ENCODE measurements around the gene ZNF71. TPM values are rescaled to one million over a fixed set of nuclear protein-coding genes. Genes with fewer than 3 reads are reported as not detected.
A peak's percentile ranks its signal among the peaks of the same experiment; 100 is the strongest.

Gene ZNF71
- total RNA-seq, 4 donors from 2014 or later: 6.7 to 7.5 (median 7.4) TPM

DNA sequence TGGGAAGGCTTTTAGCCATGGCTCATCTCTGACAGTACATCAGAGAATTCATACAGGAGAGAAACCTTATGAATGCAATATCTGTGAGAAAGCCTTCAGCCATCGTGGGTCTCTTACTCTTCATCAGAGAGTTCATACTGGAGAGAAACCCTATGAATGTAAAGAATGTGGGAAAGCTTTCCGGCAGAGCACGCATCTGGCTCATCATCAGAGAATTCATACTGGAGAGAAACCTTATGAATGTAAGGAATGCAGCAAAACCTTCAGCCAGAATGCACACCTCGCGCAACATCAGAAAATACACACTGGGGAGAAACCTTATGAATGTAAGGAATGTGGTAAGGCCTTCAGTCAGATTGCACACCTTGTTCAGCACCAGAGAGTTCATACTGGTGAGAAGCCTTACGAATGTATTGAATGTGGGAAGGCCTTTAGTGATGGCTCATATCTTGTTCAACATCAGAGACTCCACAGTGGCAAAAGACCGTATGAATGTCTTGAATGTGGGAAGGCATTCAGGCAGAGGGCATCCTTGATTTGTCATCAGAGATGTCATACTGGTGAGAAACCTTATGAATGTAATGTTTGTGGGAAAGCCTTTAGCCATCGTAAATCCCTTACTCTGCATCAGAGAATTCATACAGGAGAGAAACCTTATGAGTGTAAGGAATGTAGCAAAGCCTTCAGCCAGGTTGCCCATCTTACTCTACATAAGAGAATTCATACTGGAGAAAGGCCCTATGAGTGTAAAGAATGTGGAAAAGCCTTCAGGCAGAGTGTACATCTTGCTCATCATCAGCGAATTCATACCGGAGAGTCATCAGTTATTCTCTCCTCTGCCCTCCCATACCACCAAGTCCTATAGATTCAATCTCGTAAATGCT is 17.1 kb upstream of the ZNF71 start:
- Histone ChIP-seq H3K36me3 (peaks cover 15 to 98% of the 10 kb centered on the region in 2 donors), H3K27me3 (peaks cover 0 to 4% (median 0%) of the 10 kb centered on the region in 3 donors), H3K4me3 (no peak overlapping the region), H3K27ac (no peak overlapping the region), H3K9me3 (peaks cover 33 to 95% (median 71%) of the 10 kb centered on the region in 3 donors), H3K4me1 (no peaks in the 10 kb centered on the region)
- TF ChIP-seq, protein P1, sequence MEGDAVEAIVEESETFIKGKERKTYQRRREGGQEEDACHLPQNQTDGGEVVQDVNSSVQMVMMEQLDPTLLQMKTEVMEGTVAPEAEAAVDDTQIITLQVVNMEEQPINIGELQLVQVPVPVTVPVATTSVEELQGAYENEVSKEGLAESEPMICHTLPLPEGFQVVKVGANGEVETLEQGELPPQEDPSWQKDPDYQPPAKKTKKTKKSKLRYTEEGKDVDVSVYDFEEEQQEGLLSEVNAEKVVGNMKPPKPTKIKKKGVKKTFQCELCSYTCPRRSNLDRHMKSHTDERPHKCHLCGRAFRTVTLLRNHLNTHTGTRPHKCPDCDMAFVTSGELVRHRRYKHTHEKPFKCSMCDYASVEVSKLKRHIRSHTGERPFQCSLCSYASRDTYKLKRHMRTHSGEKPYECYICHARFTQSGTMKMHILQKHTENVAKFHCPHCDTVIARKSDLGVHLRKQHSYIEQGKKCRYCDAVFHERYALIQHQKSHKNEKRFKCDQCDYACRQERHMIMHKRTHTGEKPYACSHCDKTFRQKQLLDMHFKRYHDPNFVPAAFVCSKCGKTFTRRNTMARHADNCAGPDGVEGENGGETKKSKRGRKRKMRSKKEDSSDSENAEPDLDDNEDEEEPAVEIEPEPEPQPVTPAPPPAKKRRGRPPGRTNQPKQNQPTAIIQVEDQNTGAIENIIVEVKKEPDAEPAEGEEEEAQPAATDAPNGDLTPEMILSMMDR (IDR thresholded peaks at IDR 0.05 in 4 of 5, conservative IDR thresholded peaks at IDR 0.05 in 1 of 5): no peak
- no peak for TF ChIP-seq POLR2A (IDR thresholded peaks at IDR 0.05)
- in situ Hi-C loops (cut with MboI; ENCODE audit: low sequenced_read_pairs in 4 of 4): no loop called here
- DNase-seq (no peak), ATAC-seq (no peak)
- intact Hi-C loops (cut with DNase I; ENCODE audit: low total_unique reads): no loop called here

DNA sequence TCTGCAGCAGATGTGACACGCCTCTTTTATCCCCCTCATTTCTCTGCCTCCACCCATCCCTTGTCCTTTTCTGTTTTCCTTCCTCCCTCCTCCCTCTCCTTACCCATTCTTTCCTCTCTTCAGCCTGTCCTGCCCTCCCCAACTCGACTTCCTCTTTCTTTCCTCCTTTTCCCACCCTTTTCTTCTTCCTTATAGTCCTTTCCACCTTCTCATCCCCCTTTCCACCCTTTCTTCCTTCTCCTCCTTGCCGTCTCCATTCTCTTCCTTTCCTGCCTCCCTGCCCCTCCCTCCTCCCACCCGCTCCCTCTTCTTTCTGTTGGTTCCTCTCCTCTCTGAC is 688 bp upstream of the ZNF71 start:
- ATAC-seq (no peak), DNase-seq (no peak)
- Histone ChIP-seq H3K9me3 (no peaks in the 10 kb centered on the region), H3K27ac (peak overlapping the region in 2 of 4 donors; percentile 77 to 82), H3K36me3 (no peaks in the 10 kb centered on the region), H3K27me3 (no peaks in the 10 kb centered on the region), H3K4me3 (peak overlapping the region; percentile 73 to 98 (median 84)), H3K4me1 (peaks cover 12 to 18% of the 10 kb centered on the region in 2 donors)
- in situ Hi-C loops (cut with MboI; ENCODE audit: low sequenced_read_pairs in 4 of 4): no loop called here
- no peak for TF ChIP-seq POLR2A (IDR thresholded peaks at IDR 0.05)
- TF ChIP-seq, protein P1 (IDR thresholded peaks at IDR 0.05 in 4 of 5, conservative IDR thresholded peaks at IDR 0.05 in 1 of 5): no peak
- intact Hi-C loops (cut with DNase I; ENCODE audit: low total_unique reads): loop anchor here (2.0 to 10.0 kb wide), 5 partner anchors 76 to 450 kb away; partner anchors contain the start of genes ZNF444, ZNF471, ZNF582 and ZNF835

DNA sequence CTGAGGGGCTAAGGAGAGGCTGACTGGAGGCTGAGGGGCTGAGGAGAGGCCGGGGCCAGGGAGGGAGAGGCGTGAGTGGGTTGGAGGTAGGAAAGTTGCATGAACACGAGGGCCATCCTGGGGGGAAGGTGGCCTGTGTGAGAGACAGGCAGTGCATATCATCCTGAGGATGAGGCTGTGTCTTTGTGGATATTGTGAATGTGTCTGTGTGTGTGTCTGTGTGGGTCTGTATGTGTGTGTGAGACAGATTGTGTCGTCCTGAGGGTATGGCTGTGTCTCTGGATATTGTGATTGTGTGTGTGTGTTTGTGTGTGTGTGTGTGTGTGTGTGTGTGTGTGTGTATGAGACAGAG is 422 bp downstream of the ZNF71 start:
- TF ChIP-seq, protein P1 (IDR thresholded peaks at IDR 0.05 in 4 of 5, conservative IDR thresholded peaks at IDR 0.05 in 1 of 5): no peak
- no peak for TF ChIP-seq POLR2A (IDR thresholded peaks at IDR 0.05)
- in situ Hi-C loops (cut with MboI; ENCODE audit: low sequenced_read_pairs in 4 of 4) (no loop called here), intact Hi-C loops (cut with DNase I; ENCODE audit: low total_unique reads) (loop anchor here (1.0 to 10.0 kb wide), 7 partner anchors 28 to 451 kb away; partner anchors contain the start of genes ZFP28, ZNF444, ZNF470 and ZNF471)
- ATAC-seq (no peak), DNase-seq (no peak)
- Histone ChIP-seq H3K27me3 (no peaks in the 10 kb centered on the region), H3K4me1 (peaks cover 12 to 18% of the 10 kb centered on the region in 2 donors), H3K9me3 (no peaks in the 10 kb centered on the region), H3K36me3 (peaks cover 0 to under 1% of the 10 kb centered on the region in 2 donors), H3K27ac (peak overlapping the region; percentile 76 to 82 (median 78)), H3K4me3 (peak overlapping the region; percentile 73 to 98 (median 84))

DNA sequence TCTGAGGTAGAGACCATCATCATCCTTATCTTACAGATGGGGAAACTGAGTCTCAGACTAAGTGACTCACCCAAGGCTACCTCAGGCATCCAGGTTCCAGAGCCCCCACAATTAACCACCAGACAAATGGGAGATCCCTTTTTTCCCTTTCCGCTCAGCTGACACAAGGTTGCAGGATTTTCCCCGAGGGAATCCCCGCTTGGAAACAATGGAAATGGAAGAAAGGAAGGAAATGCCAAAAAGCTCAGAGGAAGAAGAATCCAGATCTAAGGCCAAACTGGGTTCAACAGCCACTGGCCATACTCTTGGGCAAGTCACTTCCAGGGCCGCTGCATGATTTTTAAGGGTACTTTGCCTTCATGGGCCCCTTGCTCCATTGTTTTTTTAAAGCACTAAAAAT is 1.6 kb downstream of the ZNF71 start:
- H3K27ac ChIP-seq: peak overlapping the region in 1 of 4 donors; percentile 77
- H3K36me3 ChIP-seq: peaks cover 0 to 12% of the 10 kb centered on the region in 2 donors
- H3K9me3 ChIP-seq: no peaks in the 10 kb centered on the region
- TF ChIP-seq, protein P1 (IDR thresholded peaks at IDR 0.05 in 4 of 5, conservative IDR thresholded peaks at IDR 0.05 in 1 of 5): no peak
- TF ChIP-seq POLR2A (IDR thresholded peaks at IDR 0.05): no peak
- in situ Hi-C loops (cut with MboI; ENCODE audit: low sequenced_read_pairs in 4 of 4): no loop called here
- ATAC-seq (no peak), DNase-seq (no peak)
- no peaks in the 10 kb centered on the region for H3K27me3 ChIP-seq
- intact Hi-C loops (cut with DNase I; ENCODE audit: low total_unique reads): loop anchor here (10.0 kb wide), 4 partner anchors 92 to 452 kb away; partner anchors contain the start of genes ZNF444, ZNF471, ZNF582 and ZSCAN5A
- peak overlapping the region in 1 of 4 donors; percentile 93 for H3K4me3 ChIP-seq
- peaks cover 12 to 18% of the 10 kb centered on the region in 2 donors for H3K4me1 ChIP-seq
